ENCODE measurements around the gene PBX4. TPM values are rescaled to one million over a fixed set of nuclear protein-coding genes. Genes with fewer than 3 reads are reported as not detected.

The PBX4 gene
- total RNA-seq, 2 donors from 2014 or later, result 63.9 to 101 TPM

DNA sequence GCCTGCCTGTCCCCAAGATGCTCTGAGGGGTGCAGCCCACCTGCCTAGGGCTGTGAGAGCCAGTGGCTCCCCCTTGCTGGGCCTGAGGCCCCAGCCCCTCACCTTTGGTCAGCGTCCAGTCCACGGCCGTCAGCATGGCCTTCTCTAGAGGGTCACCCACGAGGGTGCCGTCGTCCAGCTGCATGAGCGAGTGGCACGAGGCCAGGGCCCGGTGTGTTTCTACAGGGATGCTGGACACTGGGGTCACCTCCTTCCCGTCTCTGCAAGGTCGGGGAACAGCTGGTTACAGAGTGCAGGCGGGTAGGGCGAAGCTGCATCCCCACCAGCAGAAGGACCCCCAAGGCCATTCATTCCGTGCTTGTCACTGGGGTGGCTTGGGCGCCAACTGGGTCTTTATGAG, 36.0 kb upstream of the PBX4 start:
- no peaks in the 10 kb centered on the region for H3K27me3 Mint-ChIP-seq
- no peak for ATAC-seq (replicated peaks)
- no peak overlapping the region for H3K4me3 Mint-ChIP-seq
- no peaks in the 10 kb centered on the region for H3K9me3 Mint-ChIP-seq
- no peak overlapping the region for H3K27ac Mint-ChIP-seq
- H3K4me1 Mint-ChIP-seq, result no peaks in the 10 kb centered on the region
- H3K36me3 Mint-ChIP-seq (ENCODE audit: low read depth), result peaks cover 91% of the 10 kb centered on the region

DNA sequence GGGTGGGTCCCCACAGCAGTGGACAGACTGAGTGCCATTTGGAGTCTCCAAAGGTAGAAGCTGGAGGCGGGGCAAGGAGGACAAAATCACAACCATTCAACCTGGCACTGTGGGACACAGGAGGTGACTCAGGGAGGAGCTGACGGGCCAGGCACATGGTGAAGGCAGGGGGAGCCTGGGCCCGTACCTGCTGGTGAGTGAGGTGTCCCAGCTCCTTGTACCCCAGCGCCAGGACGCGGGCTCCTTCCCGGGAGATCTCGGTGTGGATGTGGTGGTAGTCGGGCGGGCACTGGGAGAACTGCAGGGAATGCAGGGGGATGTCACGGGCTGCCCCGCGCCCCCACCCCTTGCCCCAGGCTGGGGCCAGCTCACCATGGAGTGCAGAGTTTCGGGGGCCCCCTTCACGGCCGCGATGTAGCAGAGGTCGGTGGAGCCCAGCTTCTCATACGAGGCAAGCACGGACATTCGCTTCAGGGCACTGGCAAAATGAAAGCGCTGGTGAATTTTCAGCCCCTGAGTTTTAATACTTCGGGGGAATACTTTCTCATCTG, 35.2 kb upstream of the PBX4 start:
- Mint-ChIP-seq H3K9me3 (no peaks in the 10 kb centered on the region), H3K36me3 (ENCODE audit: low read depth) (peaks cover 91% of the 10 kb centered on the region), H3K4me1 (no peaks in the 10 kb centered on the region), H3K27ac (no peak overlapping the region), H3K4me3 (no peak overlapping the region), H3K27me3 (no peaks in the 10 kb centered on the region)
- ATAC-seq (replicated peaks), result no peak

DNA sequence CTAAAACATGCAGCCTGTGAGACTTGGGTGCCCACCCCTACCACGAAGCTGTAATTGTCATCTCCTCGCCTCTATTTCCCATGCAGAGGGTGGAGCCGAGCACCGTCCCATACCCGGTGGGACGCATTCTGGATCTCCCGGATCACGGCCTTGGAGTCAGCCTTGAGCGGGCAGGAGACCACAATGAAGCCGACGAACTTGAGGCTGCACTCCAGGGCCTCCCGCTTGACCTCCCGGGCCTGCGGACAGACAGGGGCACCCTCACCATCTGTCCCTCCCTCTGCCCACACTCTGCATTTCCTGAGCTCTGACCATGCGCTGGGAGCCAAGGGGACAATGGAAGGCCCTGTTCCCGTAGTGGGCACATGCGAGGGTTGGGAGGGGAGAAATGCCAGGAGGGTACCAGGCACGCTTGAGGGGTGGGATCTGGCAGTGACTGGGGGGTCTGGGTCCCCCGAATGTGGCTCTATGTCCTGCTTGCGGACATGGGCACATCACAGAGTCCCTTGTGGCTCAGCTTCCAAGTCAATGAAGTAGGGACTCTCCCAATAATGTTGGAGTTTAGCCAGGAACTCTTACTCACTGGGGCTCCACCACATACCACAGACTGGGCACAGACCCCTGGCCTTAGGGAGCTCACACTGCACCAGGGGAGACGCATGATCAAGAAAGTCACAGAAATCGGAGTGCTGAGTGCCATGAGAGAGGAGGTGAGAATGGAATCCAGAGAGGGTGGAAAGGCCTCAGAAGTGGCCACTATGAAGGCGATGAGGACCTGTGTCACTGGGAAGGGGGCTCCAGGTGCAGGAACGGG, 34.2 kb upstream of the PBX4 start:
- Mint-ChIP-seq H3K9me3 (no peaks in the 10 kb centered on the region), H3K4me3 (no peak overlapping the region), H3K36me3 (ENCODE audit: low read depth) (peaks cover 91% of the 10 kb centered on the region), H3K27ac (no peak overlapping the region), H3K27me3 (no peaks in the 10 kb centered on the region), H3K4me1 (no peaks in the 10 kb centered on the region)
- ATAC-seq (replicated peaks), result no peak

DNA sequence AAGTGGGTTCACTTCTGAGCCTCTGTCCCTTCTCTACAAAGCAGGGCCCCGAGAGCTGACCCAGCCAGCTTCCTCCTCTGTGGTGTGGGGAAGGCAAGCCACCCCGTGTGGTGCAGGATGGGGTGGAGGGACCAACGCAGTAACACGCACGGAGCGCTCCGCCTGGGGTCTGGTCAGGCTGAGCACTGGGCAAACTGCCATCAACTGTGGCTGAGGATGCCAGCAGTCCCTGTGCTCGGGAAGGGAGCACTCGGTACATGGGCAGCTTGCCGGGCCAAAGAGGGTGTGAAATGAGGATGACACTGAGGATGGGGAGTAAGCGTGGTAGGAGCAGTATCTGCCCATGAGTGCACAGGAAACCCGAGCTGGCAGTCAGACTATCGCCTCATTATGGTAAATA, 32.6 kb upstream of the PBX4 start:
- Mint-ChIP-seq H3K27ac (peak overlapping the region; percentile 15), H3K4me1 (no peaks in the 10 kb centered on the region), H3K4me3 (no peak overlapping the region), H3K27me3 (no peaks in the 10 kb centered on the region), H3K36me3 (ENCODE audit: low read depth) (peaks cover 91% of the 10 kb centered on the region), H3K9me3 (no peaks in the 10 kb centered on the region)
- ATAC-seq (replicated peaks), result no peak

DNA sequence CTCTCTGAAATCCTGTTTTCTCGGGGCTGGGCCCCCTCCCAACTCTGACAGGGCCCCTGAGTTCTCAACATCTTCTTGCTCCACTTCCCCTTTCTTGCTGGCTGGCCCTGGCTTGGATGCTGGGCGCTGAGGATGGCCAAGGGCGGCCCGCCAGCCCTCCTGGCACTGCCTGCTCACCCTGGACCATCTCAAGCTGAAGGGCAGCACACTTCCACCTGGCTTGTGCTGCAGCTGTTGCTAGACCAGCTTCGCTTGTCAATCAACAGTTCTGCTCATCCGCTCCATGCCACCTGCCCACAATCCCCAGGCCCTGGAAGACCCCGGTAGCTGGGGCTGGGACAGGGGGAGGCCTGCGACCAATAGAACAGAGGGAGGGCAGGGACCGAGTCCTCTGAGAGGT, 31.8 kb upstream of the PBX4 start:
- H3K27ac Mint-ChIP-seq, result peak overlapping the region; percentile 15
- H3K9me3 Mint-ChIP-seq, result no peaks in the 10 kb centered on the region
- H3K36me3 Mint-ChIP-seq (ENCODE audit: low read depth), result peaks cover 89% of the 10 kb centered on the region
- no peak overlapping the region for H3K4me3 Mint-ChIP-seq
- H3K27me3 Mint-ChIP-seq, result no peaks in the 10 kb centered on the region
- no peaks in the 10 kb centered on the region for H3K4me1 Mint-ChIP-seq
- no peak for ATAC-seq (replicated peaks)

DNA sequence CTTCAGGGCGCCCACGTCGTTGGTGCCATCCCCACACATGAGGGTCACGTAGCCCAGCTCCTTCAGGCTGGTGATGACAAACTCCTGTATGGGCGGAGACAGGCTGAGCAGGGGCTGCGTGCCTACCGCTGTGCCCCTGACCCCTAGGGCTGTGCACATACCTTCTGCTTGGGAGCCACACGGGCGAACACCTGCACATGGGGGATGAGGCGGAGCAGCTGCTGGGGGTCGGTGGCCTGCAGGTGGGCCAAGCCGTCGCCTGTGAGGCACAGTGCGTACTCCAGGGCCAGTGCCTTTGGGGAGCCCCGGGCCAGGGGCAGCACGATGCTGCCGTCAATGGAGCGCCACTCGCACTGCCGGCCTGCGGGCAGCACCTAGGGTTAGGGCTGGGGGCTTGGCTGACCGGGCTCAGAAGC, 31.1 kb upstream of the PBX4 start:
- no peak for ATAC-seq (replicated peaks)
- no peak overlapping the region for H3K4me3 Mint-ChIP-seq
- H3K9me3 Mint-ChIP-seq, result no peaks in the 10 kb centered on the region
- no peaks in the 10 kb centered on the region for H3K4me1 Mint-ChIP-seq
- peaks cover 85% of the 10 kb centered on the region for H3K36me3 Mint-ChIP-seq (ENCODE audit: low read depth)
- H3K27ac Mint-ChIP-seq, result no peak overlapping the region
- H3K27me3 Mint-ChIP-seq, result no peaks in the 10 kb centered on the region

DNA sequence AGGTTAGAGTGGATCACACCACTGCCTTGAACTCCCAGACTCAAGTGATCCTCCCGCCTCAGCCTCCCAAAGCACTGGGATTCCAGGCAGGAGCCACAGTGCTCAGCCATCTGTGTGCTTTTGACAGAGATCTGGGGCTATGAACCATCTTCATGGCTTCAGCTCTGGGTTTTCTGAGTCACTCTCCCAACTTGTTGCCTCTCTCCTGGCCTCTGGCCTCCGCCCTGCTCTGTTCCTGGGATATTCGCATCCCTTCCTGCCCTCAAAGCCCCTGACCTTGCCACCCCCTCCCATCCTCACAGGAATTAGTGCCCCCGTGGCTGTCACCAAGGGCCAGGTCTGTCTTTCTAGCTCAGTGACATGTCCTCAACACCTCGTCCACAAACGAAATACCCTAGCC, 30.7 kb upstream of the PBX4 start:
- no peaks in the 10 kb centered on the region for H3K27me3 Mint-ChIP-seq
- H3K9me3 Mint-ChIP-seq, result no peaks in the 10 kb centered on the region
- H3K4me3 Mint-ChIP-seq, result no peak overlapping the region
- H3K4me1 Mint-ChIP-seq, result no peaks in the 10 kb centered on the region
- peaks cover 86% of the 10 kb centered on the region for H3K36me3 Mint-ChIP-seq (ENCODE audit: low read depth)
- ATAC-seq (replicated peaks), result no peak
- H3K27ac Mint-ChIP-seq, result no peak overlapping the region

DNA sequence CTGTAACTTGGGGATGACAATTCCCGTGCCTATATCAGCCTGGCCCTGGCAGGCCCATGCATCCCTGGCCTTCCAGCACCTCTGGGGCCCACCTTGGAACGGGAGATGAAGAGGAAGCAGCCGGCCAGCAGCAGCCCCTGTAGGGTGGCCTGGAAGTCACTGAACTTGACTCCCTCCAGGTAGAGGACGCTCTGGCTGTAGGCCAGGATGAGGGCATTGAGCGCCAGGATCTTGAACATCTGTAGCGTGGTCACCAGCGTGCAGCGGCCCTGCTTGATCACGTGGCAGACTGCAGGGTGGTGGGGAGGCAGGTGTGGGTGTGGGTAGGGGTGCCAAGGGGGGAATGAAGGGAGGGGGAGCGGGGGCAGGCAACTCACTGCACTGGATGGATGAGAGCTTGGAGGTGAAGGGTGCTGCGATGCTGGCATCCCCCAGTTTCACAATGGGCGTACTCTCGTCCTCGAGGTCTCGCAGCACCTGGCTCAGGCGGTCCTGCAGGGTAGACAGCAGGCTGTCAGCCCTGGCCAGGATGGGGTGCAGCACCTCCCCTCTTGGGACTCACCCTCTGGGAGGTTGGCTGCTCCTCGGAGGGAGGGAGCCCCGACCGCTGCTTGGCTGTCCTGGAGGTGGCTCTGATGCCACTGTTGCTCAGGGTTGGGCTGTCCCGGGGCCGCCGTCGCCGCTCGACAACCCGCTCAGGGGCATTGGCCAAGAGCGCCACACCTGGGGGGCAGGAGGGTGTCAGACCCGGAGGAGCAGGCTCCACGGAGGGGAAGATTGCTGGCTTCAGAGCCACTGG, 28.7 kb upstream of the PBX4 start:
- Mint-ChIP-seq H3K4me3 (no peak overlapping the region), H3K27me3 (no peaks in the 10 kb centered on the region), H3K36me3 (ENCODE audit: low read depth) (peaks cover 87% of the 10 kb centered on the region), H3K27ac (peak overlapping the region; percentile 38), H3K9me3 (no peaks in the 10 kb centered on the region), H3K4me1 (peaks cover 7% of the 10 kb centered on the region)
- ATAC-seq (replicated peaks), result no peak

DNA sequence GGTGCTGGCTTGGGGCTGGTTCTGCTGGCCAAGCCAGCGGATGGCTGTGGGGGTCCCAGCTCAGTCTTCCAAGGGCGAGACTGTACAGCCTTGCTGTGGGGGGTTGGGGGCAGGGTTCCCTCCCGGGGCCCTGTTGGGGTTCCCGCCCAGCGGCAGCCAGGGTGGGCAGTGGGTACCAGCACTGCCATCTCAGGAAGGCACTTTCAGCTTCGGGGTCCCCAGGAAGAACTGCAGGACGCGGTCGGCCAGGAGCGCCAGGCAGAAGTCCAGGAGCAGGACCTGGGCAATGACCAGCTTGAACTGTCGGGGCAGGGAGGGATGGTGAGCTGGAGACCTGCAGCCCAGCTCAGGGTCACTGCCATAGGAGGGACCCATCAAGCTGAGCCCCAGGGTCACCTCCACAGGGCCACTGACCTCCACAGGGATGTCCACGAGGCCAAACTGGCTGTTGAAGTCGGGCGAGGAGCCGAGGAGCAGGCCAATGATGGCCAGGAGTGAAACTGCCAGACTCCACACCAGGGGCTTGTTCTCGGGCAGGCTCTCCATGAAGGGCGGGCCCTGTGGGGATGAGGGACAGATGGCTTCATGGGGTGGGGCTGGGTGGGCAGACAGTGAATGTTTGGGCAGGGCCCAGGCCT, 26.9 kb upstream of the PBX4 start:
- Mint-ChIP-seq H3K4me1 (peaks cover 11% of the 10 kb centered on the region), H3K27me3 (no peaks in the 10 kb centered on the region), H3K36me3 (ENCODE audit: low read depth) (peaks cover 84% of the 10 kb centered on the region), H3K4me3 (no peak overlapping the region), H3K27ac (no peak overlapping the region), H3K9me3 (no peaks in the 10 kb centered on the region)
- ATAC-seq (replicated peaks), result no peak

DNA sequence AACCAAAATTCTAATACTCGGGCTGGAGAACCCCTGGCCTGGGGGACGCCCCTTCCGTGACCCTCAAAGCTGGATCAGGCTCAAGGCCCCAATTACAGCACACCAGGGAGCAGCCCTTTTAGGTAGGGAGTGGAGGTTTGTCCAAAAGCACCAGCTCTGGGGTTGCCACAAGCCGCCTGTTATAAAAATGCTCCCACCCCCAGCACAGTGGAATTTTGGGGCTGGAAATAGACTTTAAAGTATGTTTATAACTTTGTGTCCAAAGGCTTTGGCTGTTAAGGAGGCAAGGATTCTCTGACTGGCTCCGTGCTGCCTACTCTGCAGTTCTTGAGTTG, 25.5 kb upstream of the PBX4 start:
- H3K27me3 Mint-ChIP-seq, result no peaks in the 10 kb centered on the region
- peaks cover 87% of the 10 kb centered on the region for H3K36me3 Mint-ChIP-seq (ENCODE audit: low read depth)
- no peak for ATAC-seq (replicated peaks)
- peak overlapping the region; percentile 100 for H3K4me3 Mint-ChIP-seq
- H3K4me1 Mint-ChIP-seq, result peaks cover 11% of the 10 kb centered on the region
- H3K9me3 Mint-ChIP-seq, result no peaks in the 10 kb centered on the region
- peak overlapping the region; percentile 98 for H3K27ac Mint-ChIP-seq

DNA sequence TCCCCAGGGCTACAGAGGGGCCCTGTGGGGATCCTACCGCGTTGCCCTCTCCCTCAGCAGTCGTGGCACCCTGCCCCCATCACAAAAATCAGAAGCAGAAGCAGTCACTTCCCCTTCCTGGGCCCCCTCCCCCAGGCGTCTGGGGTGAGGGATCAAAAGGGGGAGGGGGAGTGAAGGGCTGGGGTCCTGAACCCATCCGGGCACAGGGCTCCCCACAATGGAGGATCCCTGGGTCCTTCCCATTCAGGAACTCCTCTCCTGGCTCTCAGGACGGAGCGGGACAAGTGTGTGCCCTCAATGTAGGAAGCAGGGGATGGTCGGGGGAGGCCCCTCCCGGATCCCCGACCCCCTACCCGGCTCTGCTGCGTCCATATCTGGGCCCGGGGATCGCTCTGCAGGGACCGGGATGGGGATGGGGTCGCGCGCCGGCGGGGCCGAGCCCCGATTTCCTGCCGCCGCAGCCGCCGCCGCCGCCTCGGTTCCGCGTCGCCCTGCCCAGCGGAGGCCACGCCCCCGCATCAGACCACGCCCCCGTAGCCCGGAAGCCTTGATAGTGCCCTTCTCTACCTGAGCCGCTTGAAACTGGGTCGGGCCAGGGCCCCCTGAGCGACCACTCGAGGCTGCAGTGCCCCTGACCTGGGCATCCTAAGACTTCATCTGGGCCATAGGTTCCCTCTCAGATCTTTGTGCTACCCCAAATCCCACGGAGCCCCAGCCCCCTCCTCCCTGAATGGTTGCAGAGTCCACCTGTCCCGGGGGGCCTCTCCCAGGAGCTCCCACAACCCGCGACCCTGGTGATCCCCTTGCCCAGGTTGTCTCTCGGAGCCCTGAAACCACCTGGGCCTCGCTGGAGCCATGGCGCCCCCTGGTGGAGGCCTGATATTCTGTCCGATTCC, 24.9 kb upstream of the PBX4 start, which contains the start of gene GMIP:
Gene GMIP (minus strand): TSS at position 500 of the 896 bp plus-strand sequence. CDS start 128 bp downstream, at position 372.
- peak within 1 kb of the TSS; percentile 100 for H3K4me3 Mint-ChIP-seq
- peak within 1 kb of the TSS; percentile 98 for H3K27ac Mint-ChIP-seq
- no peaks in the 10 kb centered on the region for H3K27me3 Mint-ChIP-seq
- H3K9me3 Mint-ChIP-seq, result no peaks in the 10 kb centered on the region
- ATAC-seq (replicated peaks), result peak; percentile 85
- peaks cover 11% of the 10 kb centered on the region for H3K4me1 Mint-ChIP-seq
- H3K36me3 Mint-ChIP-seq (ENCODE audit: low read depth), result peaks cover 87% of the 10 kb centered on the region

DNA sequence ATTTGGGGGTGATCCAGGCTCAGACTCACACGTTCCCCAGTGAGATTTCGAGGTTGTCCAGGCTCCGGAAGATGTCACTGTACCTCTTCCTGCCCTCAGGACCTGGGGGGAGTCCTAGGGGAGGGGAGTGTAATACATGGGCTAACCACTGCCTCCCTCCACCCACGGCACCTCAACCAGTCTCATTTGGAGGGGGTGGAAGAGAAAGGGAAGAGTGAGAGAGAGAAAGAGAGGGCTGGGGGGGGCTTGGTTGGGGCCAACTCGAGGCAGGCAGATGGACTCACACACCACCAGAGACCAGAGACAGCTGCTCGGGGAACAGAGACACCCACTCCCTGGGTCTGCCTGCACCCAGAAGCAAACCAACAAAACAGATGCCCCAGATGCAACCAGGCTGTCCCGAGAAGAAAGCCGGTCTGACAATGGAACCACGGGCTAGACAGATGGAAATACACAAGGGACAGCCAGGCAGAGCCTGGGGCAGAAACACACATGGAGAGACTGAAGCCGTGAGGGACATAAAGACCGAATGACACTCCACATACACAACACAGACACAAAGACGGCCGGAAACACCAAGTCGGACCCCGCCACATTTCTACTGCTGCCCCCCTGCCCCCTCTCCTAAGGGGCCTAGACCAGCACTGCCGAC, 24.1 kb upstream of the PBX4 start:
- Mint-ChIP-seq H3K9me3 (no peaks in the 10 kb centered on the region), H3K4me1 (peaks cover 11% of the 10 kb centered on the region), H3K27me3 (no peaks in the 10 kb centered on the region), H3K4me3 (peak overlapping the region; percentile 100), H3K27ac (peak overlapping the region; percentile 98), H3K36me3 (ENCODE audit: low read depth) (peaks cover 85% of the 10 kb centered on the region)
- ATAC-seq (replicated peaks), result peak; percentile 74

DNA sequence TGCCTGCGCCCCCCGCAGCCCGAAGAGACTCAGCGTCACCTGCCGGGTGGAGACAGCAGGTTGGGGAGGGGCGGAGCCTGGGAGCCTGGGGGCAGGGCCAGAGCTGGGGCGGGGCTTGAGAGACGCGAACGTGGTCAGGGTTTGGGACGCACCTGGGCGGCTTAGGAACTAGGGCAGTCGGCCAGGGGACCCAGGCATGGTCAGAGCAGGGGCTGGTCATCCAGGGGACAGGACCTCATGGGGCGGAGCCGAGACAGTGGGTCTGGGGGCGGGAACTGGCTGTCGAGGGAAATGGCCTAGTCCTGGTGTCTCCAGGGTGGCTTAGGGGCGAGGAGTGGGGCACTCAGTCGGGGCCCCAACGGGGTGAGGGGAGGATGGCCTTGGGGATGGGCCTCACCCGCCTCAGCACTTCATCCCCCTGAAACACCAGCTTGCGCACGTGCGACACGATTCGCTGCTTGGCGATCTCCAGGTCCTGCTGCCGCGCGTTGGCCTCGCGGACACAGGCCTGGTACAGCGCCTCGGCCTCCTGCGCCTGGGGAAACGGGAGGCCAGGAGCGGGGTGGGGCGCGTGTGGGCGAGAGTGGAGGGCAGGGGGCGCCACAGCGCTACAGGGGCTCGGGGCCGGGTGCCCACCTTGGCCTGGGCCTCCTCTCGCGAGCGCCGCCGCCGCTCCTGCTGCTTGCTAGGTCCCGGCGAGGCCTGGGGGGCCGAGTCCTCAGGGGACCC, 19.2 kb upstream of the PBX4 start:
- Mint-ChIP-seq H3K4me1 (peaks cover 12% of the 10 kb centered on the region), H3K9me3 (no peaks in the 10 kb centered on the region), H3K27ac (no peak overlapping the region), H3K4me3 (no peak overlapping the region), H3K27me3 (no peaks in the 10 kb centered on the region), H3K36me3 (ENCODE audit: low read depth) (peaks cover 94% of the 10 kb centered on the region)
- ATAC-seq (replicated peaks), result no peak

Measured in activated T-helper 17 cell treated with anti-CD3 and anti-CD28 coated beads, Interleukin-2, amount 50 U/mL, for 72 hours (primary cell).